ENCODE data around the gene NAA80. TPM values are rescaled to one million over a fixed set of nuclear protein-coding genes. Genes with fewer than 3 reads are reported as not detected.
A peak's percentile ranks its signal among the peaks of the same experiment; 100 is the strongest.
"Not testable (repeated sequence)": the region's sequence is repeated elsewhere in the genome, so short reads cannot be mapped to it uniquely, and the experiment has no call there.

Gene NAA80
- total RNA-seq, 1 donor = 88.6 TPM

- DNase-seq (ENCODE audit: low read depth in 2 of 3, low spot score in 2 of 3) = peak; percentile 74 to 82 (median 79)
Measured at GRCh38 chr3:50272911-50273688, 26.1 kb downstream of the NAA80 start.

- not testable (repeated sequence) for DNase-seq (ENCODE audit: low read depth in 2 of 3, low spot score in 2 of 3)
Measured at GRCh38 chr3:50272538-50272910, 26.7 kb downstream of the NAA80 start.

- no peak for DNase-seq (ENCODE audit: low read depth in 2 of 3, low spot score in 2 of 3)
Measured at GRCh38 chr3:50271314-50271936, 27.8 kb downstream of the NAA80 start.

- DNase-seq (ENCODE audit: low read depth in 2 of 3, low spot score in 2 of 3) = no peak
Measured at GRCh38 chr3:50270422-50271224, 28.6 kb downstream of the NAA80 start.

DNA sequence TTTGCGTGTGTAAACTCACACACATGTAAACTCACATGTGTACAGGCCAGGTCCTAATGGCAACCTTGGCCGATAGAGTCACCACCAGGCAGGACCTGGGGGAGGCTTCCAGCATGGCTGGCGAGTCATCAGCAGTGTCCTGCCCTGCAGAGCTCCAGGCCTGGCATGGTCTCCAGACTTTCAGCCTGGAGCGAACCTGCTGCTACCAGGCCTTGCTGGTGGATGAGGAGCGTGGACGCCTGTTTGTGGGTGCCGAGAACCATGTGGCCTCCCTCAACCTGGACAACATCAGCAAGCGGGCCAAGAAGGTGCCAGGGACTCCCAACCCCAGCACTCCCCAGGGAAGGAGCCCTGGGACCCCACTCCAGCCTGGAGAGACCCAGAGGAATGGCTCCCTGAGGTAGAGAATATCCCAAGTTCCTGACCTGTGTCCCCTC lies 29.2 kb downstream of the NAA80 start:
- no peak for DNase-seq (ENCODE audit: low read depth in 2 of 3, low spot score in 2 of 3)

GRCh38 chr3:50269460-50269859 lies 29.7 kb downstream of the NAA80 start:
- no peak for DNase-seq (ENCODE audit: low read depth in 2 of 3, low spot score in 2 of 3)

DNA sequence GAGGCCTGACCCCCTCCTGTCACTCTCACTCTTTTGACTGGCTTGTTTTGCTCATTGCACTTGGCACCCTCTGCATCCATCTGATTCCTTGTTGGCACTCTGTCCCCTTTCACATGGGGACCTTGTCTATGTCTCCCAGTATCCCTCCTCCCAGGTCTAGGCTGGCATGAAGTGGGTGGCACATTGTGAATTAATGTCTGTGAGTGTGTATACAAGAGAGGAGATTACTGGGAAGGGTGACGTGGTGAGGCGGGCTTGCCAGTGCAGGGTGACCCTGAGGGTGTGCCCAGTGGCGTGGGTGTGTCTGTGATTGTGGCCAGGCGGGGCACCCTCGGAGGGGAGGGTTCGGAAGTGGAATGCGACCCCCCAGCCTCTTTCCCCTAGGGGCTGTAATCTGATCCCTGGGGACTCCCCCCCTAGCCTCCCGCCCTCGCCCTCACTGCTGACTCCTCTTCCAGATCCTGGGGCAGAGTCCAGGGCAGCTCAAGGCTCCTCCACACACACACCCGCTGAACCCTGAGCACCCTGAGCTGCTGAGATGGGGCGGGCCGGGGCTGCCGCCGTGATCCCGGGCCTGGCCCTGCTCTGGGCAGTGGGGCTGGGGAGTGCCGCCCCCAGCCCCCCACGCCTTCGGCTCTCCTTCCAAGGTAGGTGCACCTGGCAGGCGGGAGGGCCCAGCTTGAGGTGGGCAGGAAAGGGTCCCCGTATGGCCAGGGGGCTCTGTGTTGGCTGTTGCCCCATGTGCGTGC lies 30.3 kb downstream of the NAA80 start, which contains the start of gene SEMA3B:
Gene SEMA3B, plus strand, starts transcription at position 445 of the 749 bp plus-strand sequence. Its CDS starts 94 bp downstream, at position 539.
- no peak for DNase-seq (ENCODE audit: low read depth in 2 of 3, low spot score in 2 of 3)

GRCh38 chr3:50268276-50268675 lies 30.9 kb downstream of the NAA80 start:
- no peak for DNase-seq (ENCODE audit: low read depth in 2 of 3, low spot score in 2 of 3)

- DNase-seq (ENCODE audit: low read depth in 2 of 3, low spot score in 2 of 3) = no peak
Measured at GRCh38 chr3:50267280-50267913, 31.8 kb downstream of the NAA80 start.

DNA sequence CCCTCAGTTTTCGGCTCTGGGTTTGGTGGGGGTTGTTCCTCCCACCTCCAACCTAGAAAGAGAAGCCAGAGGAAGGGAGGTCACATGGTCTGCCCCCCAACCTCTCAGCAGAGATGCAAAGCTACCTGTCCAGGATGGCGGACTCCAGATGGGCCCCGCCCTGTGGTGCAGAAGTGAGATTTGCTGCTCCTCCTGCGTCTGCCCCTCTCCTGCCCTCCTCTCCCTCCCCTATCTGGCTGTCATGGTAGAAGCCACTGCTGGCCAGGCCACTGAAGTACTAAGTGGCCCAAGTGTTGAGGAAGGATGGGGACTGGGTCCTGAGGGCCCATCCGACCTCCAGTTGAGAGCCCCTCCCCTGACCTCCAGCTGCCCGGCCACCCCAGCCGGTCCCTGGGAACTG lies 32.4 kb downstream of the NAA80 start:
- no peak for DNase-seq (ENCODE audit: low read depth in 2 of 3, low spot score in 2 of 3)

DNA sequence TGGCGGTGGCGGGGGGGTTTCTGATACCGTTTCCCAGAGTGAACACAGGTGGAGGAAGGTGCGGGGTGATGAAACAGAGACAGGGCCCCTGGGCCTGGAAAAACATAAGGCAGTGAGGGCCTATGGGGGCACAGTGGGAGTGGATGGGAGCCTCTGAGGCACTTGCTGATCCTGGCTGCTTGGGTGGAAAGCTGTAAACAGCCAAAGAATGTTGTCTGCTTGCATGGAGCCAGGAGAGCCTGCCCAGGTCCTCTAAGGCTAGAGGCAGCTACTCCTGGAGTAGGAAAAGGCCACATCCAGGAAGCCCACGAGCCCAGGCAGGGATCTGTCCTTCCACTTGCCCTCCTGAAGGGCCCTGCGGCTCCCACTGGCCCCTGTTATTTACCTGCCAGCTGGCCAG lies 33.2 kb downstream of the NAA80 start:
- no peak for DNase-seq (ENCODE audit: low read depth in 2 of 3, low spot score in 2 of 3)

- no peak for DNase-seq (ENCODE audit: low read depth in 2 of 3, low spot score in 2 of 3)
Measured at GRCh38 chr3:50265571-50265970, 33.6 kb downstream of the NAA80 start.

GRCh38 chr3:50264964-50265485 lies 34.2 kb downstream of the NAA80 start:
- DNase-seq (ENCODE audit: low read depth in 2 of 3, low spot score in 2 of 3) = no peak

DNA sequence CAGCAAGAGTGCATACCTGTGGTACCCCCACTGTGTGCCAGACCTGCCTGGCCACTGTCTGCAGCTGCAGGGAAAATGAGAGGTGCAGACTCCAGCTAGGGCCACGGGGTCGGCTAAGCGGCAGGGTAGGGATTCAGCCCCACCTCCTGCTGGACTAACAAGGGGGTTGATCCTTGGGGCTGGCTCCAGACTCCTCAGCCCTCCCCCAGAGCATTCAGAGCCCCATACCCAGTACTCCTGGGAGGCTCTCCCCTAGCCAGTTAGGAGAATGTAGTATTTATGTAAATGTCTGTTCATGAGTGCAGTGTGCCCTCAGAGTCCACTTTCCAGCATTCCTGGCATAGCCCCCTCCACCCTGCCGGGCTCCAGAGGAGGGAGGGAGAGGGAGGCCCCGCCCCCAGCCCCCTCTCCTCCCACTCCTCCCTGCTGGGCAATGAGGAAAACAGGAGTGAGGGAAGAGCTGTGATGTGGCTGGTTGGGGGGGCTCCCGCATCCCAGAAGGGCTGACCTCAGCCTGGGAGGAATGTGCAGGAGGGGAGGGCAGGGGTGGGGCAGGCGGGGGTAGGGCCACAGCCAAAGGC lies 34.7 kb downstream of the NAA80 start:
- no peak for DNase-seq (ENCODE audit: low read depth in 2 of 3, low spot score in 2 of 3)

DNA sequence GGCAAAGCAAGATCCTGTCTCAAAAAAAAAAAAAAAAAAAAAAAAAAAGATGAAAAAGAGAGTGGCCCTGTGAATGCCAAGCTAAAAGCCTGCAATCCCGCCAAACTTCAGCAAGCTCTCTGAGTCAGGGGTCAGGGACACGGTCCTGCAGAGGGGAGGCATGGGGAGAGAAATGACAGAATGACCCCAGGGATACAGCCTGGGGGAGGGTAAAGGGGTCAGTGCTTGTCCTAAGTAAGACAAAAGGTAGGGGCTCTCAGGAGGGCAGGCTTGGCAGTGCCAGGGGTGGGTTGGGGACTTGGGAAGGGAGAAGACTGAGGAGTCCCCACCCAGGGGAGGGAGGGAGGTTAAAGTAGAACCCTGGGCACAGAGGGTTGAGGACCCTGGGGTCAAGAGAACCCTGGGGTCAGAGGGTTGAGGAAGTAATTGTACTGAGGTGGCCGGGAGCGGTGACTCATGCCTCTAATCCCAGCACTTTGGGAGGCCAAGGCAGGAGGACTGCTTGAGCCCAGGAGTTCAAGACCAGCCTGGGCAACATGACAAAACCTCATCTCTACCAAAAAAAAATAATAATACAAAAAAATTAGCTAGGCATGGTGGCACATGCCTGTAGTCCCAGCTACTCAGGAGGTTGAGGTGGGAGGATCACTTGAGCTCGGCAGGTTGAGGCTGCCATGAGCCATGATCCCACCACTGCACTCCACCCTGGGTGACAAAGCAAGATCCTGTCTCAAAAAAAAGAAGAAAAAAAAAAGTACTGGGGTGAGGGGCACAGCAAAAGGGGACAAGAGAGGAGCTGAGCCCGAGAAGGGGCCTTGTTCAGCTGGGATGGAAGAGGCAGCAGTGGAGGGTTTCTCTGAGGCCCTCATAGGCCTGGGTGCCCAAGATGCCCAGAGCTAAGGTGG lies 35.5 kb downstream of the NAA80 start:
- no peak for DNase-seq (ENCODE audit: low read depth in 2 of 3, low spot score in 2 of 3)

DNA sequence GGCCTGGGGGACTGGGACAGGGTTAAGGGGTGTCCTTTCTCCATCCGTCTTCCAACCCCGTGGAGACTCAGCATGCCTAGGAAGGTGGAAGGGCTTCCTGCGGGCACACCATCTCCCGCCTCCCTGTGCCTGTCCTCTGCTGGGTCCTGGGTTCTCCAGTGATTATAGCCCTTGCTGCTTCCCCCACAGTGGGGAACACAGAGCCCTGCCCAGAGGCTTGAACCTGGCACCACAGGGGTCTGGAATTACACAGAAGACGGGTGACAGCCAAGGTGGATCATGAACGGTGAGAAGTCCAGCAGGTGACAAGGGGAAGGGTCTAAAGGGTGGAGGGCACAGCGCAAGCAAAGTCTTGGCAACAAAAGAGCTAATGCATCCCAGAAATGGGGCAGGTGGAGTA lies 36.4 kb downstream of the NAA80 start:
- DNase-seq (ENCODE audit: low read depth in 2 of 3, low spot score in 2 of 3) = no peak

DNA sequence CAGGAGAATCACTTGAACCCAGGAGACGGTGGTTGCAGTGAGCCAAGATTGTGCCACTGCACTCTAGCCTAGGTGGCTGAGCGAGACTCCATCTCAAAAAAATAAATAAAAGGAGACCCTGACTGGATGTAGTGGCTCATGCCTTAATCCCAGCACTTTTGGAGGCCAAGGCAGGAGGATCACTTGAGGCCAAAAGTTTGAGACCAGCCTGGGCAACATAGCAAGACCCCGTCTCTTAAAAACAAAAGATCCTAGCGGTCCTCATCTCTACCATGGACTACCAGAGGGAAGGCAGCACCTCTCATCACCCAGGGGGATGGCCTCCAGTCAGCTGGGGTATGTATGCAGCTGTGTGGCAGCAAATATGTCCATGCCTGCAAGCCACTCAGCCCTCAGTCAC lies 37.0 kb downstream of the NAA80 start:
- not testable (repeated sequence) for DNase-seq (ENCODE audit: low read depth in 2 of 3, low spot score in 2 of 3)

DNA sequence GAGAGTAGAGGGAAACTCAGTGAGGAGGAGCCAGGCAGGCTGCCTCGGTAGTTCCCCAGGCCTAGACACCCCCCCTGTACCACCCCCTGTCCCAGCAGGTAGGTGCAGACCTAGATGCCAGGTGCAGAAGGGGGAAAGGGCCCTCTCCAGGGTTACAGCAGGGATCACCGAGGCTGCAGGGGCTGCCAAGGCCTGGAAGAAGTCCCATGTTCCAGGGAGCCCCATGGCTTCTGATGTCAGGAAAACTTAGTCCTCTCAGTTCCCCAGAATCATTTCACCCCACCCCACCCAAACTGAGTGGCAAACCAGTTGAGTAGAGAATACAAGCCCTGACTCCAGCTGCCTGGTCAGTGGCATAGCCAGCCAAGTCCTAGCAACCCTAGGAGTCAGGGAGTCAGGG lies 37.7 kb downstream of the NAA80 start:
- DNase-seq (ENCODE audit: low read depth in 2 of 3, low spot score in 2 of 3) = no peak

Data from hematopoietic multipotent progenitor cell (in vitro differentiated cells).